ENCODE results near the gene RIGI.
"Not testable (repeated sequence)": the region's sequence is repeated elsewhere in the genome, so short reads cannot be mapped to it uniquely, and the experiment has no call there.

RIGI gene

GRCh38 chr9:32526041-32526706 is at the start of gene RIGI:
TSS of gene RIGI (minus strand) at chr9:32526196. CDS start at chr9:32526166, 30 bp downstream.
- no peak for DNase-seq

- DNase-seq: no peak
These were observed 48.9 kb upstream of the RIGI start for GRCh38 chr9:32574858-32575257.

DNA sequence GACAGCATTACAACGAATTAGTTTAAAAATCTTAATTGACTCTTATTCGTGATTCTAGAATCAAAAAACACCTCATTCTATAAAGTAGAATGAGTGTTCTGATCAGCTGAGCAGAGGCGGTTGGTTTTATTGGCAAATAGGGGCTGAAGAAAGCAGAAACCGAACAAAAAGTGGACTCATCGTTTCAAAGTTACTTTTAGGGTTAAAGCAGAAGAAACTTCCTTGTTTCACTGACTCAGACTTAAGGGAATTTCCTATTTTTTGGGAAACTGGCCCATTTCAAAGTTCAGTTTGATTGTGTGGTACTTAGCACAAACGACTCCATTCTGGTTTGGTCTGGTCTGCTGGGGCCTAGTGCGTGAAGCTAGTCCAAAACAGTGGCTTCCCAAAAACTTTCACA is 47.8 kb upstream of the RIGI start:
- no peak for DNase-seq

- peak; percentile 82 for DNase-seq
These were observed 47.0 kb upstream of the RIGI start, which contains the start of gene NDUFB6 for GRCh38 chr9:32572900-32573523. TSS of gene NDUFB6 (minus strand) at chr9:32573159. CDS start at chr9:32573060, 99 bp downstream.

DNA sequence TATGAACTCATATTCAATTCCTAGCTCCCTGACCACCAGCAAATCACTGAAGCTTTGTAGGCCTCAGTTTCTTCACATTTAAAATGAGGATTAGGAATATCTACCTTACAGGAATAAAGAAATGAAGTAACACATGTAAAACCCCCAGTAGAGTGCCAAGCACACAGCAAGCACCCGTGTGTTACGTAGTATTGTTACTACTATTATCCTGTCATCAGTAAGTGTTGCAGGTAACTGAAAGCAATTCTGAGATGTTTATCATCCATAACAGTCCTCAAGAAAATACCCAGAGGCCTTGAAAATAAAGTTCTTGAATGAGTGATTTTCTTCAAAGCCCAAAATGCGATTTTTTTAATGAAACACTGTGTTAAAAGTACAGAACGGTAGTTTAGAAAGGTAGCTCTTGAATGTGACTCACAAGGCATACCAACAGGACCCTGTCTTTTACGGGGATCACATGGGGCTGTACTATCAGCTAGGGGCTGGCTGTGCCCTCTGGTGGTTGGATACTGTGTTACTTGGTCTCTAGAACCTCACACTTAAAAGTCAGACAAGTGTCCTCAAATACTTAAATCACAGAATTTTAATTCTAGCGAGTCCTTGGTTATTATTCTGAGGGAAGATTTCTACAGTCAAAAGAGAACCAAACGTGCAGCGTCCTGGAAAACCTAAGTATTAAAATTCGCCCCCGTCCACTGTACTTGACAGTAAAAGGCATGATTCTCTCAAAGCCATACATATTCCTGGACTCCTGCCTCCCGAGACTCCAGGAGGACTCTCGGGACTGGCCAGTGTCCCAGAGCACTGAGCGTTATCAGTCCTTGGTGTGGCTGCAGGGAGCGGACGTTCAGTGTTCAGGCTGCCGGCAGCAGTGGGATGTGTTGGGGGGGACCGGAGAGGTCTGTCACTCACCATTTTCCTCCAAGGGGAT is 46.2 kb upstream of the RIGI start:
- DNase-seq: no peak

DNA sequence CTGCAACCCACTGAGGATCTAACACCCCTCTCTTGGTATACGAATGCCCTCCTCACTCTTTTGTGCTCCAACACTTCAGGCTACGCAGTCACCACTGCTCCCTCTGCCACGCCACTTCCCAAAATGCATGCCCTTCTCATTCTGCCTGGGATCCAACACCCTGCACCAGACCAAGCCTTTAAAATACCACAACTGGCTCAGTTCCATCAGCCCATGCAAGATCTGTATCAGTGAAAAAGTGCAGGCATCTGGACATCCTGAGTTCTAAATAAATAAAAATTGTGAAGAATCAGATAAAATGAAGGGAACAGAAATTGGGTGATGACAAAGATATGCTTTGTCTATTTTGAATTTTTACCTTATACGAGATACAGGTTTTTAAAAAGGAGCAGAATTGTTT is 44.3 kb upstream of the RIGI start:
- DNase-seq: no peak

DNA sequence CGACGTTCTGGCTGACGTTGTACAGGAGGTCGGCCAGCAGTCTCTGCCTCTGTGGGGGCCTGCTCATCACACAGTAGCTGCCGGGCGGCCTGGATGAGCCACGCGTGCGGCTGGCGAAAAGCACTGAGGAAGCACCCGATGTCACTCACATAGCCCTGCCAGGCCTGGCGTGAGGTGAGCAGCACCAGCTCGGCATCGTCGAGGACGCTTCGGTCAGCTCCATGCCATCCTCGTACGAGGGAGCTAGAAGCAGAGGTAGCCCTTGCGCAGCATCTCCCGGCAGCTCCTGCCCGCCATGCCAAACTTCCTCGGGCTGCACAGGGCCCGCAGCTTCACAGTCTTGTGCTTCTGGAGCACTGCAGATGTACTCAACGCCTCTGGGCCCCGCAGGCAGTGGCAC is 40.8 kb upstream of the RIGI start:
- DNase-seq: no peak

DNA sequence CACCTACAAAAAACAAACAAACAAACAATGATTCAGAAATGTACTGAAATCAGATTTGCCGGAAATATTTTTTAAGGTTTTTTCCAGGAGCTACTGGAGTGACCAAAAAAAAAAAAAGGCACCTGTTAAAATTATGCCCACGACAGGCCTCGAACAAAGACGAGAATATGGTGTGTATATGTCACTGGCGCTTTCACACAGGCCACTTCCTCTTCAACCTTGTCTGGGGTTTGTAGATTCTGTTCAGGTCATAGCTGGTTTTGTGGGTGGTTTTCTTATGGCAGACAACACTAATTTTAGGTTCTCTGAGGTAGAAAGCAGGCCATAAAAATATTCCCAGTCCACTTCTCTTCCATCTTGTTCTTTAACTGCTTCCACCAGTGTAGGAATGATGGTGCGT is 40.0 kb upstream of the RIGI start:
- DNase-seq: no peak

DNA sequence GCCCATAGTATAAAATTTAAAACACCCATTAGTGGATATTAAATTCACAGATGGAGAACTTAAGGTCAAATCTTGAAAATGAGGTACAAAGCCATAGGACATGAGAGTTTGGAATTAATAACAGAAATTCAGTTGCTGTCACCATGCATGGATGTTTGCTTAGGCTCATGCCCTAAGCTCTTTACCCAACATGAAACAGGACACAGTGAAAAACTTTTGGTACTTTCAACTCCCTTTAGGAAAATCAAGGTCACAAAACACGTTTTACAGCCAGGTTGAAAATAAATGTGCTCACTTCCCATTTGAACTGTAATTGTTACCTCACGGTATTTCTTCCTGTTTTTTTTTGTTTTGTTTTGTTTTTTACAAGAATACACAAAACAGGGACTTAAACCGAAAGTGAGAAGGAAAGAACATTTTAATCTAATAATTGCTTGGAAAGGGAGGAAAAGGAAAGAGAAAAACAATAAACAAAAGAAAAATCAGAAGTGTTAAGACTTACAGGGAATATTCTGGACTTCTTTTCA is 32.5 kb upstream of the RIGI start:
- DNase-seq: no peak

DNA sequence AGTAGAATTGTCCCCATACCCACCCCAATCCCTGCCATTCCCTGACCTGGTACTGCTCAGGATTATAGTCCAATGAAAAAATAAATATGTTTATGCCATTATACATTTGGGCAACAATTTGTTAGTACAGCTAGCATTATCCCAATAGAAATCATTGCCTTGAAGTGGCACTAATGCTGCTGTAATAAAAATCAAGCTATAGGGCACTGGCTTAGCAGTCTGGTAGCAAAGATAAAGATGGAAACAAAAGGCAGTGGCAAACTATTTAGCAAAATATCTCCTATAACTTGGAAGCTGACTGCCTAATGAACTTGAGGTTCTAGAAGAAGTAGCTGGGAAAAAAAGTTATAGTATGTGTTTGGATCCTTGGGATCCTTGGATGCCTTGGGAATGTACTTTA is 28.6 kb upstream of the RIGI start:
- DNase-seq: no peak

DNA sequence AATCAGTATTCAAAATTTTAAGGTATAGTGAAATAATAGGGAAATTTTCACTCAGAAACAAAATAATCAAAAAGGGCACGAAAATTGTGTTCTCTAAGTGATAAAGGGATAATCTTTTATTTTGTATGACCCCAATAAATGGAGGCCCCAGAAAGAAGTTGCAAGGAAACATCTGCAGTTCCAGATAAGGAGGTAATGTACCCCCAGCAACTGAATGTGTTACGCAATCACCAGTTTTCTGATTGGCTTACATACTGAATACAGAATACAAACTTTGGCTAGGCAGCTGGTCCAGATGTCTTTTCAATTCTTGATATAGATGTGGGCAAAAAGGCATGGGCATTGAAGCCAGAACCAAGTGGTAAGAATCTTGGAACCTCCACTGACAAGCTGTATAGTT is 28.1 kb upstream of the RIGI start:
- no peak for DNase-seq

- DNase-seq: peak; percentile 40
These were observed 26.3 kb upstream of the RIGI start, which contains the start of the genes SMIM27 and TOPORS for GRCh38 chr9:32552172-32552872. TSS of gene SMIM27 (plus strand) at chr9:32552327. CDS start at chr9:32552435, 108 bp downstream. TSS of gene TOPORS (minus strand) at chr9:32552586. CDS start at chr9:32552436, 150 bp downstream.

- no peak for DNase-seq
These were observed 25.5 kb upstream of the RIGI start for GRCh38 chr9:32551276-32552051.

DNA sequence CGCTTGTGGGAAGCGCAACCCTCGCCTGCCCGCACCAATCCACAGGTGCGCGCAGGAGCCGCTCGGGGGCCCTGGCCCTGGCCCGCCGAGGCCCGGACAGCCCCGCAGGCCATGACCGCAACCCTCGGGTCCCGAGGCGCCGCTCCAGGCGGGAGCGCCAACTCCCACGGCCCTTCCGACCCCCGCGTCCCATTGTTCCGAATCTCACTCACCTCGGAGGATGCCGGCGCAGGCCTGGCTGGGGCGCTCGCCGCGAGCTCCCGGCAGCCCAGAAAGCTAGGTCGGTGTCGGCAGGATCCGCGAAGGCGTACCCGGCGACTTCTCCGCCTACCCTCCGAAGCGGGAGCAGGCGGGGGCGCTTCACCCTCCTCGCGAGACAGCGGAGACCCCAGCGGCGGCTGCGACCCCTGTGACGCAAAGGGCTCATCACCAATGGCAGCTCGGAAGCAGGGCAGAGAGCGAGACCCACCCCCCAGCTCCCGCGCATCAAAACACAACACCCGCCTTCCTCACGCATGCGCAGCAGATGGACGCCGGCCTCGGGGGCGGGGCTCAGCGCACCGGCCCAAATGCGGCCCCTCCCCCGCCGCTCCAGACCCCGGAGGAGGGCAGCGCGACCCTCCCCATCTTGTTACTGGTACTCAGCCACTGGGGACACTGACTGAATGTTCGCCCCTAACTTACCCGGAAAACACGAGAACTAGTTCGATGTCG is 24.7 kb upstream of the RIGI start:
- DNase-seq: peak; percentile 22

- DNase-seq: no peak
These were observed 24.2 kb upstream of the RIGI start for GRCh38 chr9:32550150-32550561.

DNA sequence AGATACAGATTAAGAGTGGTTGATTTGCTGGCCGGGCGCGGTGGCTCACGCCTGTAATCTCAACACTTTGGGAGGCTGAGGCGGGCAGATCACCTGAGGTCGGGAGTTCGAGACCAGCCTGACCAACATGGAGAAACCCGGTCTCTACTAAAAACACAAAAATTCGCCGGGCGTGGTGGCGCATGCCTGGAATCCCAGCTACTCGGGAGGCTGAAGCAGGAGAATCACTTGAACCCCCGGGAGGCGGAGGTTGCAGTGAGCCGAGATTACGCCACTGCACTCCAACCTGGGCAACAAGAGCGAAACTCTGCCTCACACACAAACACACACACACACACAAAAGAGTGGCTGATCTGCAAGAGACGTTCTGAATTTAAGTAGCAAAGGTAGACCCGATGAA is 22.2 kb upstream of the RIGI start:
- not testable (repeated sequence) for DNase-seq

DNA sequence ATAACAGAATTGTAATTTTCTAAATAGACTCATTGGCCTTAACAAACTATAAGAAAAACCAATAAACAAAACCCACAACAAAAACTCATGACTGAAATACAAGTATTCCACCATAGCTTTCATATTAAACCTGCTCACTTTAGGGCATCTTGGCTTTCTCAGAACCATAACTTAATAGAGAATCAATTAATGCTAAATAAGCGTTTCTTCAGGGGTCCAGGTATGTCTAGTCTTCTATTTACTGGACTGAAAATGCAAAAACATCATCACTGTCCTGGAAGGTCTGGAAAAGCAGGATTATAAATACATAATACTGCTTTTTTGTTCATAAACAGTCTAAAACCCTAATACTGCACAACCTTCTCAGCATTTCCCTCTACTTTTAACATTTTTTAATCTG is 19.9 kb upstream of the RIGI start:
- DNase-seq: no peak

- no peak for DNase-seq
These were observed 17.1 kb upstream of the RIGI start for GRCh38 chr9:32543047-32543446.

GRCh38 chr9:32533816-32534215 is 7.8 kb upstream of the RIGI start:
- no peak for DNase-seq

DNA sequence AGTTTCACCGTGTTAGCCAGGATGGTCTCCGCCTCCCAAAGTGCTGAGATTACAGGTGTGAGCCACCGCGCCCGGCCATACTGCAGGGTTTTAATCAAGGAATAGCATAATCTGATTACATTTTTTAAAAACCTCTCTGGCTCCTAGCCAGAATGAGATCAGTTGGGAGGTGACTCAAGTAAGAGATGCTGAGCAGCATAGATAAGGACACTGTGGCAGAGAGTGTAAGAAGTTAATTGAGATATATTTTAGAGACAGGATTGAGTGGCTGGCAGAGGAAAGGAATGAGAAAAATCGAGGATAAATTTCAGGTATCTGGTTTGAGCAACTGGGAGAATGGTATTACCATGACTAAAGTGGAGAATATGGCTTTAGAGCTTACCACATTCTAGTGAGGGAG is 7.3 kb upstream of the RIGI start:
- DNase-seq: no peak

DNA sequence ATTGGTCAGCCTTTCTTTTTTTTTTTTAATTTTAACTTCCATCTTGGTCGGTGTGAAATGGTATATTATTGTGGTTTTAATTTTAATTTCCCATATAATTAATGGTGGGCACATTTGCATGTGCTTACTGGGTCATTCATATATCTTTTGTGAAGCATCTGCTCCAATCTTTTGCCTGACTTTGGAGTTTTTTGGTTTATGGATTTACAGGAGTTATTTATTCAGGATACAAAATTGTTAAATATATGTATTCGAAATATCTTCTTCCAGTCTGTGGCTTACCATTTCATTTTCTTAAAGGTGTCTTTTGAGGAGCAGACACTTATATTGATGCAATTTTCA is 682 bp upstream of the RIGI start:
- DNase-seq: no peak

Data from SIG-M5 (cell line).